Right lung (tissue), 5 donors: Measurements from ENCODE around the gene SELENOK. TPM values are rescaled to one million over a fixed set of nuclear protein-coding genes. Genes with fewer than 3 reads are reported as not detected.

ENCODE experiments used
- DNase-seq, 2 donors: peaks; one replicate each; pipeline ENCODE4 v3.0.0-alpha.2; 2013
- polyA plus RNA-seq, 5 donors: library from polyadenylated mRNA; unstranded; fragments of 120-200 nt; gene quantifications; one replicate each; pipeline versions ENCODE4 v1.2.1 to v1.2.3, GENCODE V29; 2013; ENCODE audit warnings: inconsistent platforms in 1 of 5, low replicate concordance in 1 of 5; ENCODE audit not compliant: insufficient read length in 5 of 5, insufficient read depth in 1 of 5

The SELENOK gene
- polyA plus RNA-seq, 5 donors, result 53.7 to 67.0 (median 57.0) TPM

GRCh38 chr3:53844262-53845102 is 47.2 kb downstream of the SELENOK start:
- DNase-seq, result no peak

GRCh38 chr3:53843195-53844177 is 48.2 kb downstream of the SELENOK start:
- DNase-seq, result no peak

GRCh38 chr3:53842436-53843194 is 49.0 kb downstream of the SELENOK start:
- DNase-seq, result peak; percentile 32 to 42

DNA sequence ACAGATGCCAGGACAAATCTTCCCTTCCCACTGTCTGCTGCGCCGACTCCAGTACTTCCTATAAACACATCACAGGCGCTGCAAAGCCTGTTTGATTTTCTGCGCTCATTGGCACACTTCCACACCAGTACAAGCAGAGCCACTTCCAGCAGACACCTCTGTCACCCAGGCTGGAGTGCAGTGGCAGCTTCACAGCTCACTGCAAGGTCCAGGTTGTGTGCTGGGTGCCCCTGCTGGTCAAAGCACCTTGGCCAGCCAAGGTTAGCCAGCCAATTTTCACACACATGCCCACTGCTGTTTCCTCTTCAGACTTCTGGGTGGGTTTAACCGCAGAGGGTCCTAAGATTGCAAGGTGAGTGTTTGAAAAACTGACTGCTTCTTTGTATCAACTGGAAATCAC is 50.4 kb downstream of the SELENOK start:
- DNase-seq, result no peak

DNA sequence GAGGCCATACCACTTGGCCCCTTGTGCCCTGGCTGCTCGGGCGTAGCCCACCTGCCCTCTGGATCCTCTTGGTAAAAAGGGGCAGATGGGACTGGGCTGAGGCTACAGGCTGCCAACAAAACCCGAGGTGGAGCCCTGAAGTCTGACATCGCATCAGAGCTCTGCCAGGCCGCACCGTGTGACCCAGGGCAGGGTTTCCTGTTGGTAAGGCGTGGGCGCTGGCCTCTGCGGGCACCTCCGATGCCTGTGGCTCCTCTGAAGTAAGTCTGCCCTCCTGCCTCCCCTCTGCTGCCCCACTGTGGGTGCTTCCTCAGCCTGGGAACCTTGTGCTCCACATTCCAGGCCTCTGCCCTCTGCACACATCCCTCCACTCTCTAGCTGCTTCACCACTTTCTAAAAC is 54.3 kb downstream of the SELENOK start:
- no peak for DNase-seq

GRCh38 chr3:53836084-53836872 is 55.4 kb downstream of the SELENOK start:
- no peak for DNase-seq

DNA sequence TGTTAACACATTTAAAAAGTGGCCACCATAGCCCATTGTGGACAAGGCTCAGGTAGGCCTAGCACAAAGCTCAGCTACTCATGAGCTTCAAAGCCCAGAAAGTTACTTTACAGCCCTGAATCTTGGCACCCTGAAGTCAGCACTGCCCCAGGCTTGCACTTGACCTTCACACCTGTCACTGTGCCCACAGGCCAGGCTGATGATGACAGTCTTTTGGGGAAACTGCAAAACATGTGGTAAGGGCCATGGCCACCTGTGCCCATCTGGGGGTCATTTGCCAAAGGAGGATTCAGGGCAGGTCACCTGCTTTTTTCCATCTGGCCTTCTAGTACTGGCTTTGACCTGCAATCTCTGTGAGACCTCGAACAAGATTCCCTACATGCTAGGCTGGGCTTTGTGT is 56.4 kb downstream of the SELENOK start:
- DNase-seq, result no peak

GRCh38 chr3:53834429-53835095 is 57.1 kb downstream of the SELENOK start:
- DNase-seq, result no peak

Other genes with a start within 250 kb of the SELENOK start
- gene CHDH, start 45.4 kb downstream of the SELENOK start, polyA plus RNA-seq, result 1 to 10 TPM; 3.2 to 4.8 (median 3.3) TPM
- gene IL17RB, start 45.3 kb downstream of the SELENOK start, polyA plus RNA-seq, result 10 to 100 TPM in 3 of 5 donors, 1 to 10 TPM in 2; 9.5 to 13.3 (median 11.7) TPM
- gene ACTR8, start 9.7 kb downstream of the SELENOK start, polyA plus RNA-seq, result 10 to 100 TPM; 34.7 to 49.1 (median 43.8) TPM
- gene CACNA2D3, start 230.7 kb upstream of the SELENOK start, polyA plus RNA-seq, result 1 to 10 TPM; 1.1 to 2.2 (median 1.6) TPM